ENCODE measurements around the gene OLIG1. TPM values are rescaled to one million over a fixed set of nuclear protein-coding genes. Genes with fewer than 3 reads are reported as not detected.

The OLIG1 gene, protein sequence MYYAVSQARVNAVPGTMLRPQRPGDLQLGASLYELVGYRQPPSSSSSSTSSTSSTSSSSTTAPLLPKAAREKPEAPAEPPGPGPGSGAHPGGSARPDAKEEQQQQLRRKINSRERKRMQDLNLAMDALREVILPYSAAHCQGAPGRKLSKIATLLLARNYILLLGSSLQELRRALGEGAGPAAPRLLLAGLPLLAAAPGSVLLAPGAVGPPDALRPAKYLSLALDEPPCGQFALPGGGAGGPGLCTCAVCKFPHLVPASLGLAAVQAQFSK
- total RNA-seq, result not detected

DNA sequence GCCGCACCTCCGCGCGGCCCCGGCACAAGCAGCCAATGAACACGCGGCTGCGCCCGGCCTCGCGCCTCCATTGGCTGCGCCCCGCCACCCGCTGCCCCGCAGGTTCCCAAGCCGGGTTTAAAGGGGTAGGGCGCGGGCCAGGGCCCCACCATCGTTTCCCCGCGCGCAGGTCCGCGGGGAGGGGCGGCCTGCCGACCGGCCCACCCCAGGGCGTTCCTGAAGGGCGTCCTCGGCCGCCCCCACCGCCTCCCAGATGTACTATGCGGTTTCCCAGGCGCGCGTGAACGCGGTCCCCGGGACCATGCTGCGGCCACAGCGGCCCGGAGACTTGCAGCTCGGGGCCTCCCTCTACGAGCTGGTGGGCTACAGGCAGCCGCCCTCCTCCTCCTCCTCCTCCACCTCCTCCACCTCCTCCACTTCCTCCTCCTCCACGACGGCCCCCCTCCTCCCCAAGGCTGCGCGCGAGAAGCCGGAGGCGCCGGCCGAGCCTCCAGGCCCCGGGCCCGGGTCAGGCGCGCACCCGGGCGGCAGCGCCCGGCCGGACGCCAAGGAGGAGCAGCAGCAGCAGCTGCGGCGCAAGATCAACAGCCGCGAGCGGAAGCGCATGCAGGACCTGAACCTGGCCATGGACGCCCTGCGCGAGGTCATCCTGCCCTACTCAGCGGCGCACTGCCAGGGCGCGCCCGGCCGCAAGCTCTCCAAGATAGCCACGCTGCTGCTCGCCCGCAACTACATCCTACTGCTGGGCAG lies at the start of gene OLIG1:
Gene OLIG1, plus strand, starts transcription at position 148 of the 750 bp plus-strand sequence. Its CDS starts 106 bp downstream, at position 254.
- H3K27me3 ChIP-seq, result peaks cover 0 to 96% of the 10 kb centered on the region in 2 donors
- TF ChIP-seq EP300 (IDR thresholded peaks at IDR 0.05) (no peak), POLR2A (IDR thresholded peaks at IDR 0.05) (no peak)
- TF ChIP-seq, protein P1, sequence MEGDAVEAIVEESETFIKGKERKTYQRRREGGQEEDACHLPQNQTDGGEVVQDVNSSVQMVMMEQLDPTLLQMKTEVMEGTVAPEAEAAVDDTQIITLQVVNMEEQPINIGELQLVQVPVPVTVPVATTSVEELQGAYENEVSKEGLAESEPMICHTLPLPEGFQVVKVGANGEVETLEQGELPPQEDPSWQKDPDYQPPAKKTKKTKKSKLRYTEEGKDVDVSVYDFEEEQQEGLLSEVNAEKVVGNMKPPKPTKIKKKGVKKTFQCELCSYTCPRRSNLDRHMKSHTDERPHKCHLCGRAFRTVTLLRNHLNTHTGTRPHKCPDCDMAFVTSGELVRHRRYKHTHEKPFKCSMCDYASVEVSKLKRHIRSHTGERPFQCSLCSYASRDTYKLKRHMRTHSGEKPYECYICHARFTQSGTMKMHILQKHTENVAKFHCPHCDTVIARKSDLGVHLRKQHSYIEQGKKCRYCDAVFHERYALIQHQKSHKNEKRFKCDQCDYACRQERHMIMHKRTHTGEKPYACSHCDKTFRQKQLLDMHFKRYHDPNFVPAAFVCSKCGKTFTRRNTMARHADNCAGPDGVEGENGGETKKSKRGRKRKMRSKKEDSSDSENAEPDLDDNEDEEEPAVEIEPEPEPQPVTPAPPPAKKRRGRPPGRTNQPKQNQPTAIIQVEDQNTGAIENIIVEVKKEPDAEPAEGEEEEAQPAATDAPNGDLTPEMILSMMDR (IDR thresholded peaks at IDR 0.05), result no peak
- H3K4me3 ChIP-seq, result peak within 1 kb of the TSS; percentile 14 to 52 (median 24)

DNA sequence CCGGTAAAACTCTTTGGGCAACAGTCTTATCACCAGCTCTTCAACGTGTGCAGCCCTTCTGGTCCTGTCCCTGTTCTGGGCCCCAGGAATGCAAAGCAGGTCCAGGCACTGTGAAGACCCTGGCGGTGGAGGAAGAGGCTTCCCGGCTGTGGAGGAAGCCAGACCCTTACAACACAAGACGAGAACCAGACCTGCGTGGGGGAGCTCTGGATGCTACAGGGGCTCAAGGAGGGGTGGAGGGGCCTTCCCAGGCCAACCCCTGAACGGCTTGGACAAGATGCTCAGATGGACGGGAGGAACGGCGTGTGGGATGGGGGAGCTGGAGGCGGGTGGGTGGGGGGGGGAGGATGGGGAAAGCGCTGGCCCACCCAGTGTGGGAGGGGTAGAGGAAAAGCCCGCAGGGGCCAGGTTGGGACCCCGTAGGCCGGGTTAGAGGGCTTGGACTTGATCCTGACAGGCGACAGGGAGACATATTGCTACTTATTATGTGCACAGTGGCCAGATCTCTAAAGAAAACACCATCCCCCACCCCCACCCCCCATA lies 49.3 kb upstream of the OLIG1 start:
- WGBS, 2 donors, result 6 to 18% methylated on average over 8 to 16 of the region's 16 CpGs
- DNase-seq (ENCODE audit: low spot score in 2 of 2), result no peak

More for the DNA sequence above, at the start of gene OLIG1:
- Histone ChIP-seq H3K4me1 (peaks cover 0 to 27% (median 18%) of the 10 kb centered on the region in 4 donors), H3K36me3 (no peaks in the 10 kb centered on the region), H3K9me3 (peaks cover 0 to 13% (median 3%) of the 10 kb centered on the region in 4 donors), H3K27ac (no peak within 1 kb of the TSS)
- 1 to 4% methylated on average over 10 to 49 of the region's 82 CpGs for WGBS, 2 donors
- no peak for DNase-seq (ENCODE audit: low spot score in 2 of 2)

DNA sequence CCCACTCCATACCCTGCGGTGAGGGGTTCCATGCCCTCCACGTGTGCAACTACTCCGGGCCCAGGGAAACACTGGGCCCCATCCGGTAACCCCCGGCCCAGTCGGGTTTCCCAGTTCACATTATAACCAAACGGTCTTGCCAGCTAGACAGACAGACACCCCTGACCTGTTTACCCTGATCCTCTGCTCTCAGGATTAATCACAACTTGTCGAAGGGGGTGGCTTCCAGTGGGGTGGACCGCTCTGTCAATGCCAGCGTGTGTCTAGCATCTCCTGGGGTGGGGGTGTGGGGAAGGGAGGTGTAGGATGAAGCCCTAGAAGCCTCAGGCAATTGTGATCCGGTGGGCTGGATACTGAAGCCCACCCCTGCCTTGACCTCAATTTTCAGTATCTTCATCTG lies 48.8 kb upstream of the OLIG1 start:
- Histone ChIP-seq H3K9me3 (no peaks in the 10 kb centered on the region), H3K27me3 (peaks cover 14 to 100% of the 10 kb centered on the region in 2 donors), H3K27ac (no peak overlapping the region), H3K4me1 (peaks cover 0 to 59% (median 26%) of the 10 kb centered on the region in 4 donors), H3K36me3 (no peaks in the 10 kb centered on the region), H3K4me3 (no peak overlapping the region)
- DNase-seq (ENCODE audit: low spot score in 2 of 2), result no peak
- no peak for TF ChIP-seq POLR2A (IDR thresholded peaks at IDR 0.05)
- no peak for TF ChIP-seq EP300 (IDR thresholded peaks at IDR 0.05)
- TF ChIP-seq, protein P1 (IDR thresholded peaks at IDR 0.05), result no peak
- 25 to 31% methylated on average over 7 to 9 of the region's 11 CpGs for WGBS, 2 donors

More for the DNA sequence above, 49.3 kb upstream of the OLIG1 start:
- Histone ChIP-seq H3K9me3 (no peaks in the 10 kb centered on the region), H3K27ac (no peak overlapping the region), H3K36me3 (no peaks in the 10 kb centered on the region), H3K27me3 (peaks cover 14 to 100% of the 10 kb centered on the region in 2 donors), H3K4me1 (peaks cover 0 to 54% (median 23%) of the 10 kb centered on the region in 4 donors), H3K4me3 (no peak overlapping the region)
- TF ChIP-seq, protein P1 (IDR thresholded peaks at IDR 0.05), result no peak
- TF ChIP-seq POLR2A (IDR thresholded peaks at IDR 0.05) (no peak), EP300 (IDR thresholded peaks at IDR 0.05) (no peak)

DNA sequence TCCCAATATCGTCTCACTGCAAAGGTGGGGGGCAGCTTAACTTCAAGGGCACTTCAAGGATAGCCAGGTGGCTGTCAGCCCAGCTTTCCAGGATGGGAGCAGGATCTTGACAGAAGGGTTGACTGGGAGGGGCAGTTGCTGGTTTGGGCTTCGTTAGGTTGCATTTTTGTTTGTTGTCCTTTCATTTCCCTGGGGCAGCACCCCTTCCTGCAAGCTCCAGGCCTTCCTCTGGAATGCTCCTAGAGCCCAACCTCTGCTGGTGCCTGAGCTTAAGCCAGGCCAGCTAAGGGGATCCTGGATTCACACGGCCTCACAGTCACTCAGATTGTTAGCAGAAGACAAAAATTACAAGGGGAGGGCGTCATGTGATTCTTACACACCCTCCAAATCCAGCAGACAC lies 48.3 kb upstream of the OLIG1 start:
- no peaks in the 10 kb centered on the region for H3K36me3 ChIP-seq
- TF ChIP-seq POLR2A (IDR thresholded peaks at IDR 0.05), result no peak
- DNase-seq (ENCODE audit: low spot score in 2 of 2), result no peak
- H3K27ac ChIP-seq, result no peak overlapping the region
- H3K4me1 ChIP-seq, result peaks cover 0 to 64% (median 28%) of the 10 kb centered on the region in 4 donors
- no peak overlapping the region for H3K4me3 ChIP-seq
- H3K9me3 ChIP-seq, result no peaks in the 10 kb centered on the region
- peaks cover 14 to 100% of the 10 kb centered on the region in 2 donors for H3K27me3 ChIP-seq
- WGBS, 2 donors, result 25 to 29% methylated on average over 4 of the region's 4 CpGs

DNA sequence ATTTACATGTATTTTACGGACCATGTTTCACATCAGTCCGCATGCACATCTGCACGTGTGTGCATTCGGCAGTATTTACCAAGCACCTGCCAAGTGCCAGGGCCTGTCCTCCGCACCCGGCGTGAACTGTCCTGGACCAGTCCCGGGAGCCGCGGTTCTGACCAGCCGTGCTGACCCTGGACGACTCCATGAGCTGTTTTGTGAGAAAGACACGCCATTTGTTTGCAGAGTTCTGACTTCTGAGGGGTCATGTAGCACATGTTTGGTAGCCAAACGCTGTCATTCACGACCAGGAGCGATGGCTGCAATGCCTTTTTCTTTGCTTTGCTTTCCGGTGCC lies 47.5 kb upstream of the OLIG1 start:
- H3K4me1 ChIP-seq, result peaks cover 0 to 72% (median 30%) of the 10 kb centered on the region in 4 donors
- no peaks in the 10 kb centered on the region for H3K9me3 ChIP-seq
- no peak for DNase-seq (ENCODE audit: low spot score in 2 of 2)
- H3K36me3 ChIP-seq, result no peaks in the 10 kb centered on the region
- H3K27ac ChIP-seq, result no peak overlapping the region
- TF ChIP-seq POLR2A (IDR thresholded peaks at IDR 0.05) (no peak), EP300 (IDR thresholded peaks at IDR 0.05) (no peak)
- TF ChIP-seq, protein P1 (IDR thresholded peaks at IDR 0.05), result no peak
- H3K4me3 ChIP-seq, result peak overlapping the region in 1 of 4 donors; percentile 23
- peaks cover 14 to 99% of the 10 kb centered on the region in 2 donors for H3K27me3 ChIP-seq
- WGBS, 2 donors, result 17 to 19% methylated on average over 17 of the region's 17 CpGs

Data from tibial nerve (tissue), 4 donors.